RPMI7951 (cell line): ENCODE results near the gene SLC43A1. TPM values are rescaled to one million over a fixed set of nuclear protein-coding genes. Genes with fewer than 3 reads are reported as not detected.
A peak's percentile ranks its signal among the peaks of the same experiment; 100 is the strongest.
"Not testable (repeated sequence)": the region's sequence is repeated elsewhere in the genome, so short reads cannot be mapped to it uniquely, and the experiment has no call there.

ENCODE experiments used
- DNase-seq: peaks from one replicate; pipeline ENCODE4 v3.0.0-alpha.2; 2012; ENCODE audit warnings: low read depth
- total RNA-seq: library from RNA; depleted of rRNA; stranded (reverse); fragments of >200 nt; shearing (Covaris generic); gene quantifications from 2 replicates; pipeline ENCODE4 v1.2.3, GENCODE V29; 2014

The SLC43A1 gene
- total RNA-seq, 1 experiment from 2014 or later, result 7.3 TPM

- DNase-seq, result no peak
Measured at GRCh38 chr11:57460758-57461749, 54.4 kb downstream of the SLC43A1 start.

GRCh38 chr11:57460022-57460757 lies 55.3 kb downstream of the SLC43A1 start, which contains the start of gene RTN4RL2:
Gene RTN4RL2 (plus strand): TSS chr11:57460528. CDS start chr11:57460866, 338 bp downstream.
- DNase-seq, result peak; percentile 57

- no peak for DNase-seq
Measured at GRCh38 chr11:57459164-57460021, 56.1 kb downstream of the SLC43A1 start.

GRCh38 chr11:57458410-57459163 lies 56.9 kb downstream of the SLC43A1 start:
- no peak for DNase-seq

- DNase-seq, result no peak
Measured at GRCh38 chr11:57458060-57458409, 57.5 kb downstream of the SLC43A1 start.

- DNase-seq, result no peak
Measured at GRCh38 chr11:57457643-57458023, 57.9 kb downstream of the SLC43A1 start.

- peak; percentile 77 for DNase-seq
Measured at GRCh38 chr11:57456960-57457642, 58.4 kb downstream of the SLC43A1 start.

- no peak for DNase-seq
Measured at GRCh38 chr11:57453543-57454177, 61.8 kb downstream of the SLC43A1 start.

- DNase-seq, result no peak
Measured at GRCh38 chr11:57446055-57446454, 69.4 kb downstream of the SLC43A1 start.

GRCh38 chr11:57445122-57445394 lies 70.4 kb downstream of the SLC43A1 start:
- not testable (repeated sequence) for DNase-seq

GRCh38 chr11:57444362-57445121 lies 71.0 kb downstream of the SLC43A1 start:
- peak; percentile 45 for DNase-seq

- DNase-seq, result no peak
Measured at GRCh38 chr11:57440744-57441414, 74.6 kb downstream of the SLC43A1 start.

GRCh38 chr11:57439786-57440185 lies 75.7 kb downstream of the SLC43A1 start:
- no peak for DNase-seq

- no peak for DNase-seq
Measured at GRCh38 chr11:57438345-57439285, 76.9 kb downstream of the SLC43A1 start.

GRCh38 chr11:57436031-57436430 lies 79.5 kb downstream of the SLC43A1 start:
- DNase-seq, result no peak

- DNase-seq, result peak; percentile 83
Measured at GRCh38 chr11:57434640-57435546, 80.6 kb downstream of the SLC43A1 start.
